HG03354 (cell line): Measurements from ENCODE around the gene SLC25A34.

Source experiments
- ATAC-seq: cut with Tn5 transposase; IDR thresholded peaks from one replicate; pipeline ENCODE4 v1.9.1; 2021; ENCODE audit warnings: mild to moderate bottlenecking; ENCODE audit not compliant: unreplicated experiment, poor library complexity, severe bottlenecking

The SLC25A34 gene

DNA sequence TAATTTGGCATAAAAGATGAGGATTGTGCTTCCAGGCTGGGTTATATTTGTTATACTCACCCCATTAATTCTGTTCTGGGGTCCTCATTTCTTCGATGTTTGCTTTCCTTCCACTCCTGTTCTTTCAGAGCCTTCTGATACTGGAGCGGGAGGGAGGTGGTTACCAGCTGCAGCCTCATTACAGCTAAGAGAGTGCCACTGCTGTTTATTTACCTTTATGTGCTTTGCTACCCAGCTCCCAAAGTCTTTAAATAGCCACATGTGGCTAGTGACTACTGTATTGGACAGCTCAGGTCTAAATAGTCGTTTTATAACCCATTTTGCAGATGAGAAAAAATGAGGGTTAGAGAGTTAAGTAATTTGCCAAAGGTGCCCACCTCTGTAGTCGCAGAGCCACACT, 26.8 kb upstream of the SLC25A34 start:
- no peak for ATAC-seq

DNA sequence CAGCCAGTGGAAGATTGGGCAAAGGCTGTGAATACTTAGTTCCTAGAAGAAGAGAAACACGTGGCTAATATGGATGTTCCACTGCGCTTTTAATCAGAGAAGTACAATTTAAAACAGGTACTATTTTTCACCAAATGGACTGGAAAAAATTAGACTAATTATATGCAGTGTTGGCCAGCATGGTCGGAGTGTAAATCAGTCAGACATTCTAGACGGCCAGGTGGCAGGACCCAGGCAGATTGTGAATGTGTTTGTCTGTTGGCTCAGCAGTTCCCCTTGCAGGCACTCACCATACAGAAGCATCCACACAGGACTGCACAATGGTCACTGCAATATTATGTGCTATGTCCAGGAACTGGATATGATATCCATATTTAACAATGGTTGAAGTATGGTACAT, 23.9 kb upstream of the SLC25A34 start:
- ATAC-seq = no peak

DNA sequence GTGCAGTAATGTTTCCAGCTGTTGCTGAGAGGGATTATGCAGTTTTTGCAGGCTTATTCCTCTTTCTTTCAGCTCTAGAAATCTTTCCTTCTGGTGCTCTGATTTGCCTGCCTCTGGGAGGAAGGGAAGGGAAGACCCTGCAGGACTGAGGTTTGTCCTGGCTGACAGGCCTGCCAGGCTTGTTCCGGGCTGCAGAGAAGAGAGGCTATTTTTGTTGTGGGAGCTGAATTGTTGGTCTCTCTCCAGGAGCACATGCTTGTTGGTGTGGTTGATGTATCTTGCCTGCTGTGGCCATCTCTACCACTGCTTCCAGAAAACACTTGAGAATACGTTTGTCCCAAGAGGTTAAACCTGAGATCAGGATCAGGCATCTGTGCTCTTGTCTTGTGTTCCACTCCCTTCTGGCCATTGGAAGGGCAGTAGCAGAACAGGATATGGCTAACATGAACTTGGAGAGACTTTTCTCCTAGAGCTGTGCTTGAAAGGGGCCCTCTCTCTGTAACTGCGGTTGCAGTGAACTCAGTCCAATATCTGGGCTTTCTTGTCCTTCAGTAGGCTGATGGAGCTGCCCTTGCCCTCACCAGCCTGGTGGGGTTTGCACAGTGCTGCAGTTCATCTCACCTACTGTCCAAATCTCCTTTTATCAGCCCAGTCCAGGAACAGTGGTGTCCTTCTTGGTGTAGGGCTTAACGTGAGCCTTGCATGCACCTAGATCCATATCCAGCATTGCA, 21.5 kb upstream of the SLC25A34 start:
- no peak for ATAC-seq

DNA sequence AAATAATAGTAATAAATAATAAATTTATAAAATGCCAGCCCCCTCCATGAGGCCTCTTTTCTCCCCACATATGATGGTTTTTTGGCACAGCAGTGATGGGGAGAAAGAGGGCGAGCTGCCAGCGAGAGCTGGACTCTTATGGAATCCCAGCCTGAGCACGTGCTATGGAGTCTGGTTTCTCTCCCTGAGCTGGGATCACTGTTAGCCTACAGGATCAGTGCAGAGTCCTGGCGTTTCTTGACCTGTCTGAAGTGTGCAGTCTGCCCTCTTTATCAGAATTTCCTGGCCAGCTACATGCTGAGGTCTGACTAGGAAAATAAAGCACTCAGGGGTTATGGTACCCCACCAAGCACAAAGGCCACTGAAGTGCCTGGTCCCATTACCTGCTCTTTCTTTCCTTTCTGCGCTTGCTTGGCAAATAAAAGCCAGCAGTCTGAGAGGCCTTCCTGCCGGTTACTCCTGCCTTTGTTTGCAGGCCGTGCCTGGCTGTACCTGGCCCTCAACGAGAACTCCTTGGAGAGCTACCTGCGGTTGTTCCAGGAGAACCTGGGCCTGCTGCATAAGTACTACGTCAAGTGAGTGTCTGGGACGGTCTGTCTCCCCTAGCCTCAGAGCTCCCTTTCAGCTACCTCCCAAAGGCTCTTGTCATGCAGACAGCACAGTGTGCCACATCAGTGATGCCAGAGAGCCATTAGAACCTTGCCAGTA, 18.5 kb upstream of the SLC25A34 start:
- ATAC-seq = no peak

DNA sequence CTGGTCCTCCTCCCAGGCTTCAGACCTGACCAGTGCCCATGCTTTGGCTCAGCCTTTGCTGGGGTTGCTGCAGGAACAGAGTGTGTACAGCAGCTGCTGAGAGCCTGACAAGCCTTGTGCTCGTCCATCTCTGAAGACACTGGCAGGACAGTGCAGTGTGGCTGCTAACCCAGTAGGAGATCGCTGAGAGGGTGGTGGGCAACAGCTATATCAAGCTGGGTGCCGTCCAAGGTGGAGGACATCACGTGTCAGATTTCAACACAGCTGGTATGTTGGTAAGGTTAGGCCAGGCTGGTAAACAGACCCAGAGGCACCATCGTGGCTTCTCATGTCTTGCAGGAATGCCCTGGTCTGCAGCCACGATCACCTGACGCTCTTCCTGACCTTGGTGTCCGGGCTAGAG, 17.9 kb upstream of the SLC25A34 start:
- no peak for ATAC-seq

DNA sequence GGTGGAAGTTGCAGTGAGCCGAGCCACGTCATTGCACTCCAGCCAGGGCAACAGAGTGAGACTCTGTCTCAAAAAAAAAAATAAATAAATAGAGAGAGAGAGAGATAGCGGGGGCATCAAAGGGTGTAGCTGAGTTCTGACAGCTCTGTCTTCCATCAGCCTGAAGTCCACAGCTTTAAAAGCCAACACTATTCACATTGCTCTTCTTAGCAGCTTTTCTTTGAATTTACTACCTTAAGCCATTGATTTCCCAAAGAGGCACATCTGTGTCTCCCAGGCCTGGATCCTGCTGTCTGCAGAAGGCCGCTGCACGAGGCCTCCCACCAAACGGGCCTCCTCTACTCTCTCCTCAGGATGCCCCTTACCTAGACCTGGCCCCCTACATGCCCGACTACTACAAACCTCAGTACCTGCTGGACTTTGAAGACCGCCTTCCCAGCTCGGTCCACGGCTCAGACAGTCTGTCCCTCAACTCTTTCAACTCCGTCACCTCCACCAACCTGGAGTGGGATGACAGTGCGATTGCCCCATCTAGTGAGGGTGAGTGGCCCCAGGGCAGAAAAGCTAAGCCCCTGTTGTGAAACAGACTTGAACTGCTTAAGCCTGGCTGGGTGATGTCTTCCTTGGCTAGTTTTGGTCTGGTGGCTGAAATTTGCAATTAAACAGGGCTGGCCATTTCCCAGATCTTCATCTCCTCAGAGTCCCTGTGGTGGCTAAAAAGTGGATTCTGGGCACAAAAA, 16.5 kb upstream of the SLC25A34 start:
- ATAC-seq = no peak

DNA sequence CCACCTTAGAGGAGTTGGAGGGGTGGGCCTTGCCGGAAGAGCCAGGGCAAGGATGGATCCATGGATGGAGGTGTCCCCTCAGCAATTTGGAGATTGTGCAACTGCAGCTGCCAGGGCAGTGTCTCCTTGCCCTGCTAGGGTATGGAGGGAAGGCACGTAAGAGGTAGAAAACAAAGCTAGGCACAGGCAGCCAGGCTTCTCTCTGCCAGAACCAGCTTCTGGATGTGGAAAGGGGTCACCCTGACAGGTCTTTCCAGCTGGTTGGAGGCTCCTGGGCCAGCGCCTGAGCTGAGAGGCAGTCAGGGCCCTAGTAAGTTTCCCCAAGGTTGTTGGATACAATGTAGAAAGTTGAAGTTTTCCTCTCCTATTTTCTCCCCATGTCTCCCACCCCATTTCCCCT, 15.2 kb upstream of the SLC25A34 start:
- ATAC-seq = no peak

DNA sequence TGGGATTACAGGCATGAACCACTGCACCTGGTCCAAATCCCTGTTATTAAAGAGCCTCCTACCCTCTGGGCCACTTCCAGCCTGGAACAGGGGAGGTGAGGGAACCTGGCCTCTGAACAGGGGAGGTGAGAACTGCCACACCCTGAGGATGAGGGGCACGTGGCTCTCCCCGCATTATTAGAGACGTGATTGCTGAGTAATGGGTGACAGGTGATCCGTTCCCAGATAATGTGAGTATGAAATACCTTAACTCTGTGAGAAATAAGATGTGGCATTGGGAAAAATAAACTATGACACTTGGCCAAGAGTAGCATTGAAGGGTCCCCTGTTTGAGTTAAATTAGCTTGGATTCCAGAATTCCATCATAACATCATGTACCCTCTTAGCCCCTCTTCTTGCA, 13.6 kb upstream of the SLC25A34 start:
- no peak for ATAC-seq

DNA sequence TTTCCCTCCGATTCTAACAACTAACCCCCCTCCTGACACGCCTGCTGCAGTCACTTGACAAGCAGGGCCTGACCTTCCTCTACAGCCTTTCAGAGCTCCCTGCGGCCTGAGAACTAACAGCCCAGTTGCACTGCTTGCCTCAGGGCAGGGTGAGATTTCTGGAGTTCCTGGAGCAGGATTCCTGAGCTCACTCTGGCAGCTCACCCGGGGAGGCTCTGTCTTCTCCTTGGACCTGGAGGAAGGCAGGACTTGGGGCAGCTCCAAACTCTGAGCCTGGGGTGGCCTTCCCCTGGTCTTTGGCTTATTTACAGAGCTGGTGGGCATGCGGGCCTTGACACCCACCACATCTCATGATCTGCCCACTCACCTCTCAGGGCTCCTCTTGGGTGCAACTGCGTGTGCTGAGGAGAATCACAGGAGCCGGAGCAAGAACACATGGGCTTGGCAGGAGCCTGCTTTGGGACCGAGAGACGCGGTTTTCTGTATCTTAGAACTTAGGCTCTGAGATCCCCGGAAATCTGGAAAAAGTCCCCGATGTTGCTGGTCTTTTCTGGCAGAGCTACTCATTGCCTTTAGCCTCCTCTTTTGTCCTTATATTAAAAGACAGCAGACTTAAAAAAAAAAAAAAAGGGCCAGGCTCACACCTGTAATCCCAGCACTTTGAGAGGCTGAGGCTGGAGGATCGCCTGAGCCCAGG, 13.1 kb upstream of the SLC25A34 start:
- no peak for ATAC-seq

DNA sequence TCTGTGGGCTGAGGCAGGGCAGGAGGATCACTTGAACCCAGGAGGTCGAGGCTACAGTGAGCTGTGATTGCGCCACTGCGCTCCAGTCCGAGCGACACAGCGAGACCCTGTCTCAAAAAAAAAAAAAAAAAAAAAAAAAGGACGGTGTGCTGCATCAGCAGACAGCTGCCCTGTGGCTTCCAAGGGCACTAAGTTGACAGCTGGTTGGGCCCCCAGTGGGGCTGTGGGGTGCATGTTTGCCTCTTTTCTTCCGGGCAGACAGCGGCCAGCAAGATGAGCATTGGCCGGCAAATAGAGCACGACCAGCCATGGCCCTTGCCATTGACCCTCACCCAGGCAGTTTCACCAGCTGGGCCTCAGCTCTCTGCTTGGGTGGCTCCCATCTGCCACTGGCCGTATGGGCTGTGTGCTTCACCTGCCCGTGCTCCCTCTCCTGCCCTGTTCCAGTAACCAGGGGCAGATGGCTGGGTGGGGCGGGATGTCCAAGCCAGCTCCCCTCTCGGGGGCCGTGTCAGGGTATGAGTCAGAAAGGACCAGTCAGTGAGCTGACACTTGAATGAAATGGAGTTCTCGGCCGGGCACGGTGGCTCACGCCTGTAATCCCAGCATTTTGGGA, 12.3 kb upstream of the SLC25A34 start:
- ATAC-seq = no peak

DNA sequence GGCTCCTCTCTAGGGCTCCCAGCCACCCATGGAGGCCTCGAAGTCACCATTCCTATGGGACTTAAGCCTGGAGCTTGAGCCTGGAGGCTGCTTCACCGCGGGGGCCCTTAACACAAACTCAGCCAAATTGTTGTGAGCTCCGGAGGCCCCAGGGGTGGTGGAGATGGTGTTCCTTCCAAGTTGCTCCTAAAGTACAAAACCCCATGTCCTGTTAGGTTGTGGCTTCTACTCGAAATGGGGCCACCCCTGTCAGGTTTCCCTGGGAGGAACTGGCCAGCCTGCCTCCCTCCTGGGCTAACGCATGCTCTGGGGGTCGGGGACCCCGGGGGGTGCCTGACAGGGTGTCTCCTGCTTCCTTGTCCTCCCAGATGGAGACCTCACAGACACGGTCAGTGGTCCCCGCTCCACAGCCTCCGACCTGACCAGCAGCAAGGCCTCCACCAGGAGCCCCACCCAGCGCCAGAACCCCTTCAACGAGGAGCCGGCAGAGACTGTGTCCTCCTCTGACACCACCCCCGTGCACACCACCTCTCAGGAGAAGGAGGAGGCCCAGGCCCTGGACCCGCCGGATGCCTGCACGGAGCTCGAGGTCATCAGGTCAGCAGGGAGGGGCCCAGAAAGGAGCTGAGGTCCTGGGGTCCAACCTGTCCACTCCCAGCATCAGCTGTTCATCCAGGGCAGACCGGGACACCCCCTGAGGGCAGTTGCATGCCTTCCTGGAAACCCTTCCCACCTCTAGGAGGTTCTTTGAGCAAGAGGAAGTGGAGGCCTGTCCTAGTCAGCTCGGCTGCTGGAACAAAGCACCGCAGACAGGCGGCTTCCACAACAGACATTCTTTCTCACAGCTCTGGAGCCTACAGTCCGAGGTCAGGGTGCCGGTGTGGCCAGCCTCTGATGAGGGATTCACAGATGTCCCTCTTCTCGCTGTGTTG, 10.8 kb upstream of the SLC25A34 start:
- no peak for ATAC-seq

DNA sequence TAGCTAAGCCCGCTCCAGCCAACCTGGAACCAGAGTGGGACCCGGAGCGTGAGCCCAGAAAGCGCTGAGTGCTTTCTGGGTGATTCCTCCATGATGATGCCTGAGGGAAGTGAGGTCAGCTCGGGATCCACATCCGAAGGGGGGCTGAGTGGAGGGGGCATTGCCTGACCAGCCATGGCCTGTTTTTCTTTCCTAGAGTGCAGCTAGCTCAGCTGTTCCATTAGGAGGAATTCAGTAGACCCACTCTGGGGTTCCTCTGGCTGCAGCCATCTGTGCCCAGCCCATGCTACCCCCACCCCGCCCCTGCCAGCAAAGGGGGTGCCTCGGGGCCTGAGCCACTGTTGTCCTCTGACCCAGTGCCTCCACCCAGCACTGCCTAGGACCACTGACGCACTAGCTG, 9.6 kb upstream of the SLC25A34 start:
- ATAC-seq = no peak

DNA sequence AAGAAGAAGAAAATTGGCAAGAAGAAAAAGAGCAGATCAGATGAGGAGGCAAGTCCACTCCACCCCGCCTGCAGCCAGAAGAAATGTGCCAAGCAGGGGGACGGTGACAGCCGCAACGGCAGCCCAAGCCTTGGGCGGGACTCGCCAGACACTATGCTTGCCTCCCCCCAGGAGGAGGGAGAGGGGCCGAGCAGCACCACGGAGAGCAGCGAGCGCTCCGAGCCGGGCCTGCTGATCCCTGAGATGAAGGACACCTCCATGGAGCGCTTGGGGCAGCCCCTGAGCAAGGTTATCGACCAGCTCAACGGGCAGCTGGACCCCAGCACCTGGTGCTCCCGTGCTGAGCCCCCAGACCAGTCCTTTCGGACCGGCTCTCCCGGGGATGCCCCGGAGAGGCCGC, 9.0 kb upstream of the SLC25A34 start:
- no peak for ATAC-seq

DNA sequence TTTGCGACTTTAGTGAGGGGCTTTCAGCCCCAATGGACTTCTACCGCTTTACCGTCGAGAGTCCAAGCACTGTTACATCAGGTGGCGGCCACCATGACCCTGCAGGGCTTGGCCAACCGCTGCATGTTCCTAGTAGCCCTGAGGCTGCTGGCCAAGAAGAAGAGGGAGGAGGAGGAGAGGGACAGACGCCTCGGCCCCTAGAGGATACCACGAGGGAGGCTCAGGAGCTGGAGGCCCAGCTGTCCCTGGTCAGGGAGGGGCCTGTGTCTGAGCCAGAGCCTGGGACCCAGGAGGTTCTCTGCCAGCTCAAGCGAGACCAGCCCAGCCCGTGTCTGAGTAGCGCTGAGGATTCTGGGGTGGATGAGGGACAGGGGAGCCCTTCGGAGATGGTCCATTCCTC, 8.6 kb upstream of the SLC25A34 start:
- ATAC-seq = no peak

DNA sequence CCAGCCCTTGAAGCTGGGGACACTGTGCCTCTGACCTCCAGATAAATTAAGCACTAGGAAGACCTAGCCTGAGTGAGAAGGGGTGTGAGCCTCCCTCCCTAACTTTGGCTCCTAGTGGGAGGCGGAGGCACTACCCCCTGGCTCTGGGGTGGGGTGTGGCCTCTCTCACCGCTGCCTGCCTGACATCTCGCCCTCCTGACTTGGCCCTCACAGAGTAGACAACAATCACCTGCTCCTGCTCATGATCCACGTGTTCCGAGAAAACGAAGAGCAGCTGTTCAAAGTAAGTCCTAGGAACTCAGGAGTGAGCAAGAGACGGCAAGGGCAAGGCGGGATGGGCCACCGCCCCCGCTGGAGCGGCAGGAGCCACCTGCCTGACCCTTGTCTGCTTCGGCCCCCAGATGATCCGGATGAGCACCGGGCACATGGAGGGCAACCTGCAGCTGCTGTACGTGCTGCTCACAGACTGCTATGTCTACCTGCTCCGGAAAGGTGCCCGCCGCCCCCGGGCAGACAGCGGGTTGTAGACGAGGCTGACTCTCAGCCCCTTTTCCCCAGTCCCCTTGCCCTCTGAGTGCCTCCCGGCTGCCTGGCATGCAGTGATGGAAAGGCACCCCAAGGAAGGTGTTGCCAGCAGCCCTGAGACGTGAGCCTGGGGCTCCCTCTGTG, 8.1 kb upstream of the SLC25A34 start:
- no peak for ATAC-seq

DNA sequence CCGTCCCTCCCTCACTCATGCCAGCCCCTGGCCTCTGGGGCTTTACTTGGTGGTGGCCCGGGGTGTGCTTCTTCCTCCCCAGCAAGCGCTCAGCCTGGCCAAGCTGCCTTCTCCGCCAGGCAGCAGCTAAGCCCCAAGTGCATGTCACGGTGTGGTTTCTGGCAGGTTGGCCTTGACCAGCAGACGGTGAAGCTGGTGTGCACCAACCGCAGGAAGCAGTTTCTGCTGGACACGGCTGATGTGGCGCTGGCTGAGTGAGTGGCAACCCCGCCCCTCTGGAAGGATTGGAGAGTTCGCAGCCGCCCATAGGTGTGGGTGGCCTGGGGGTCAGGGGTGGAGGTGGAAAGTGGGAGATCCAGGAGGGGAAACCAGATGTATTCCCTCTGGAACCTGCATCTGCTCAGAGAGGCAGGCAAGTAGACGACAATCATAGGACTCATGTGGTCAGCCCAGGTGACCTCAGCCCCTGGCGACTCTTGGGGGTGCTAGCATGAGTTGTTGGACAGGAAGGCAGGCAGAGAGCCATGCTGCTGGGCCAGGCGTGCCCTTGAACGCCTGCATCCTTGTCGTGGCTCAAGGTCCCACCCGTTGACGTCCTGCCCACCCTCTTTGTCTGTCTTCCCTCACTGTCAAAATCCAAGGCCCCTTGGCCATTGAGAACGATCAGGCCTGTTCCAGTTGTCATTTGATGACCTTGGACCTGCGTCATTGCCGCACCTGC, 7.0 kb upstream of the SLC25A34 start:
- no peak for ATAC-seq

DNA sequence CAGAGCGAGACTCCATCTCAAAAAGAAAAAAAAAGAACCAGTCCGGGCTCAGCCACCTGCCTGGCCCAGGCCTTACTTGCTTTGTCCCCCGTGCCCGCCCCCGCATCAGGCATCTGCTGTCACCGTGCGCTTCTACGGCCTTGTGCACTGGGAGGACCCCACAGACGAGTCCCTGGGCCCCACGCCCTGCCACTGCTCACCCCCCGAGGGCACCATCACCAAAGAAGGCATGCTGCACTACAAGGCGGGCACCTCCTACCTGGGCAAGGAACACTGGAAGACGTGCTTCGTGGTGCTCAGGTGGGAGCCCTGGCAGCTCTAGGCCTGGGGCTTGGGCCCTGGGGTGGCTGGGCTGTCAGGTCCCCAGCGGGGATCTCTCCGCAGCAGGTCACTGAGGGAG, 5.6 kb upstream of the SLC25A34 start:
- ATAC-seq = no peak

DNA sequence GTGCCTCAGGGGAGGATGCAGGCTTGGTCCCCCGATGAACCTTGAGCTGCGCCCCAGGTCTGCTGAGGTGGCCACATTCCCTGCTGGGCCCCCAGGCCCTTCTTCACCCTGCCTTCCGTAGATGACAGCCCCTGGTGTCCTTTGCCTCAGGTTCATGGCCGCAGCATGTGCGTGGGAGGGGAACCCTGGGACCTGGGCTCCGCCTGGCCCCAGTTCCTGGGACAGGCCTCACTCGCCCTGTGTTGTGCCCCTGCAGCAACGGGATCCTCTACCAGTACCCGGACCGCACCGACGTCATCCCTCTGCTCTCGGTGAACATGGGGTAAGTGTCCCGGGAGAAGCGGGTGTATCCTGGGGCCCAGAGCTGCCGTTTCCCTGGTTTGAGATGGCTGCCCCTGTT, 5.1 kb upstream of the SLC25A34 start:
- no peak for ATAC-seq
